ENCODE data around the gene SLC13A2. TPM values are rescaled to one million over a fixed set of nuclear protein-coding genes. Genes with fewer than 3 reads are reported as not detected.

The SLC13A2 gene
- total and polyA plus RNA-seq, 2 of the 4 experiments (the other 2 are of a cell fraction): not detected

DNA sequence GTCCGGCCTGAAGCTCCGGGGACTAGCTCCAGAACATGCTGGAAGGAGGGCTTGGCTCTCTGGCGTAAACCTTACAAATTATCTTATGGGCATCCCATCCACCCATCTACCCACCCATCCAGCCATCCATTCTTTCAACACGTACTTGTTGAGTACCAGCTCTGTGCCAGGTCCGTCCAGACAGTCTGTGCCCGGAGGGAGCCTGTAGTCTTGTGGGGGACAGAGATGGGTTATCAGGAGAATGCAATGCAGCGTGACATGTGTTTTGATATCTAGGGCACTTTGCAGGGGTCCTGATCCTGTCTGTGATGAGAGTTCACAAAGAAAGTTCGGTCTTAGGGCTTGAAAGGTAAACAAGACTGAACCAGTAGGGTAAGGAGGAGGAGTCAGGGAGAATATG is 4.1 kb upstream of the SLC13A2 start:
- Histone ChIP-seq H2BK15ac (ENCODE audit: low read depth, low read length) (no peak overlapping the region), H2BK120ac (ENCODE audit: low read depth, low read length) (no peak overlapping the region), H3K27ac (ENCODE audit: insufficient read depth, low read length) (no peak overlapping the region), H2AK5ac (ENCODE audit: low read depth, low read length) (no peak overlapping the region), H3K9me3 (ENCODE audit: control insufficient read depth, insufficient read depth, low read length) (no peaks in the 10 kb centered on the region), H2AFZ (replicated peaks; ENCODE audit: low read length, poor library complexity) (no peak overlapping the region), H3K56ac (ENCODE audit: extremely low read depth, insufficient read depth, low read length) (no peak overlapping the region; the same call in 1 of the 2 replicates), H3K14ac (replicated peaks; ENCODE audit: low read depth, low read length) (no peak overlapping the region), H2BK5ac (ENCODE audit: low read depth, low read length, poor library complexity, severe bottlenecking) (no peak overlapping the region), H4K20me1 (ENCODE audit: insufficient read depth, low read length) (no peaks in the 10 kb centered on the region), H3K9me1 (ENCODE audit: insufficient read depth, low read length) (no peaks in the 10 kb centered on the region), H4K5ac (ENCODE audit: low read depth, low read length) (no peak overlapping the region), H3K79me1 (ENCODE audit: low read depth in 1 of 2, low read length in 2 of 2) (no peaks in the 10 kb centered on the region), H3K23ac (ENCODE audit: low read depth, low read length) (no peak overlapping the region), H3K4me1 (ENCODE audit: control insufficient read depth, insufficient read depth, low read length) (peaks cover 3% of the 10 kb centered on the region; the same call in 1 of the 2 replicates), H2AK9ac (replicated peaks; ENCODE audit: low read depth, low read length, poor library complexity) (no peak overlapping the region), H4K8ac (ENCODE audit: low read depth in 2 of 2, low read length in 2 of 2) (no peak overlapping the region), H3K27me3 (ENCODE audit: control insufficient read depth, insufficient read depth, low read length) (peaks cover 60% of the 10 kb centered on the region), H3K4ac (ENCODE audit: low read depth, low read length) (no peak overlapping the region), H4K91ac (ENCODE audit: insufficient read depth, low read depth, low read length) (no peak overlapping the region), H3K9ac (ENCODE audit: low read depth, low read length) (no peak overlapping the region), H2BK20ac (ENCODE audit: low read depth, low read length) (no peak overlapping the region), H3K18ac (ENCODE audit: low read depth, low read length) (no peak overlapping the region), H3K4me3 (ENCODE audit: insufficient read depth, low read depth, low read length) (no peak overlapping the region), H3K4me2 (ENCODE audit: low read depth, low read length) (no peak overlapping the region), H3K36me3 (ENCODE audit: control insufficient read depth, insufficient read depth, low read length) (no peaks in the 10 kb centered on the region)
- no peak for TF ChIP-seq CHD1 (IDR thresholded peaks at IDR 0.05; ENCODE audit: low read depth, low read length)
- no peak for TF ChIP-seq NFE2L2 (IDR thresholded peaks at IDR 0.05; ENCODE audit: low read depth, low read length)
- TF ChIP-seq, protein P1, sequence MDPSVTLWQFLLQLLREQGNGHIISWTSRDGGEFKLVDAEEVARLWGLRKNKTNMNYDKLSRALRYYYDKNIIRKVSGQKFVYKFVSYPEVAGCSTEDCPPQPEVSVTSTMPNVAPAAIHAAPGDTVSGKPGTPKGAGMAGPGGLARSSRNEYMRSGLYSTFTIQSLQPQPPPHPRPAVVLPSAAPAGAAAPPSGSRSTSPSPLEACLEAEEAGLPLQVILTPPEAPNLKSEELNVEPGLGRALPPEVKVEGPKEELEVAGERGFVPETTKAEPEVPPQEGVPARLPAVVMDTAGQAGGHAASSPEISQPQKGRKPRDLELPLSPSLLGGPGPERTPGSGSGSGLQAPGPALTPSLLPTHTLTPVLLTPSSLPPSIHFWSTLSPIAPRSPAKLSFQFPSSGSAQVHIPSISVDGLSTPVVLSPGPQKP (IDR thresholded peaks at IDR 0.05; ENCODE audit: borderline replicate concordance, low read depth, low read length): no peak
- TF ChIP-seq, protein P2, sequence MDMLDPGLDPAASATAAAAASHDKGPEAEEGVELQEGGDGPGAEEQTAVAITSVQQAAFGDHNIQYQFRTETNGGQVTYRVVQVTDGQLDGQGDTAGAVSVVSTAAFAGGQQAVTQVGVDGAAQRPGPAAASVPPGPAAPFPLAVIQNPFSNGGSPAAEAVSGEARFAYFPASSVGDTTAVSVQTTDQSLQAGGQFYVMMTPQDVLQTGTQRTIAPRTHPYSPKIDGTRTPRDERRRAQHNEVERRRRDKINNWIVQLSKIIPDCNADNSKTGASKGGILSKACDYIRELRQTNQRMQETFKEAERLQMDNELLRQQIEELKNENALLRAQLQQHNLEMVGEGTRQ (IDR thresholded peaks at IDR 0.05; ENCODE audit: low read depth, low read length): no peak
- no peak for TF ChIP-seq FOS (IDR thresholded peaks at IDR 0.05; ENCODE audit: low read depth, low read length)
- TF ChIP-seq MAZ (IDR thresholded peaks at IDR 0.05; ENCODE audit: borderline replicate concordance, low read depth, low read length): no peak
- TF ChIP-seq RFX5 (IDR thresholded peaks at IDR 0.05; ENCODE audit: low read depth, low read length): no peak
- TF ChIP-seq POLR2A (IDR thresholded peaks at IDR 0.05; ENCODE audit: low read depth, low read length): no peak
- CTCF ChIA-PET: no interaction called here
- WGBS, 2 experiments (ENCODE audit: extremely low coverage in 2 of 2, insufficient read length in 1 of 2): 37% methylated on average over 3 of the region's 8 CpGs; no CpG with 5 or more reads in 1 of the 2 experiments
- POLR2A ChIA-PET (ENCODE audit: unreplicated experiment): no interaction called here
- no peak for DNase-seq
- dilution Hi-C loops (cut with HindIII; ENCODE audit: low sequenced_read_pairs, unreplicated experiment) (no loop called here), in situ Hi-C loops (cut with MboI; ENCODE audit: low sequenced_read_pairs) (no loop called here), intact Hi-C loops (cut with micrococcal nuclease) (no loop called here)
- ATAC-seq (ENCODE audit: low read depth): no peak
- BruUV-seq (replicated peaks): no TSS peak
